WERI-Rb-1 (cell line): ENCODE data around the gene ATAD2B.

Experiments used
- DNase-seq: peaks from one replicate; pipeline ENCODE4 v3.0.0-alpha.2; 2020
- H3K27ac ChIP-seq: fragments of 250-450 bp; sonication (Bioruptor Pico); 2 replicates; pipeline ENCODE4 v1.5.1; 2020; ENCODE audit warnings: mild to moderate bottlenecking, moderate library complexity
- H3K27me3 ChIP-seq: fragments of 250-450 bp; sonication (Bioruptor Pico); 2 replicates; pipeline ENCODE4 v1.5.1; 2021; ENCODE audit warnings: mild to moderate bottlenecking, low read depth, moderate library complexity; ENCODE audit not compliant: insufficient read depth, severe bottlenecking
- H3K36me3 ChIP-seq: fragments of 250-450 bp; sonication (Bioruptor Pico); 2 replicates; pipeline ENCODE4 v1.5.1; 2020; ENCODE audit warnings: mild to moderate bottlenecking, moderate library complexity
- H3K4me3 ChIP-seq: 2 replicates; pipeline ENCODE4 v1.5.1; 2011; ENCODE audit warnings: low read depth, mild to moderate bottlenecking, control low read depth, low read length
- H3K9me3 ChIP-seq: fragments of 250-450 bp; sonication (Bioruptor Pico); 2 replicates; pipeline ENCODE4 v1.5.1; 2021; ENCODE audit warnings: mild to moderate bottlenecking, moderate library complexity; ENCODE audit not compliant: severe bottlenecking
- TF ChIP-seq, protein P1 (sequence below): IDR thresholded peaks from 2 replicates; pipeline ENCODE4 v1.5.1; 2011; ENCODE audit warnings: low read depth, mild to moderate bottlenecking, control low read depth, inconsistent platforms, low read length

The ATAD2B gene

DNA sequence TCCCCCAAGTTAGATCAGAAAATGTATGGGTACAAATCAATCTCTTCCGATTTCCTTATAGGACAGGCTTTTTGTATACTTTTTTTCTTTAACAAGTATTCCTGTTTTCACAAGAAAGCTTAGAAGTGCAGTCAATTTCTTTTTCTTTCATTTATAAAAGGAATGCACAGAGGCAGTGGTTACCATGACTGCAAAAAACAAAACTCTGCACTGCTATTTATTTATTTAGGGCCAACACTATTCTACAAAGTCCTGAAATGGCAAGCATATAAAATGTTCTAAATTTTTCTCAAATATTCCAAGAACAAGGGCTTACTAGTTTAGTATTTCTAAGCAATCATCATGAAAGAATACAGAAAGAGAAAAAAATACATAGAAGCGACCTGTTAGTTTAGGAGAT, 22.2 kb downstream of the ATAD2B start:
- no peaks in the 10 kb centered on the region for H3K36me3 ChIP-seq
- H3K9me3 ChIP-seq, result peaks cover 4% of the 10 kb centered on the region
- no peak overlapping the region for H3K4me3 ChIP-seq
- H3K27me3 ChIP-seq, result no peaks in the 10 kb centered on the region
- TF ChIP-seq, protein P1, sequence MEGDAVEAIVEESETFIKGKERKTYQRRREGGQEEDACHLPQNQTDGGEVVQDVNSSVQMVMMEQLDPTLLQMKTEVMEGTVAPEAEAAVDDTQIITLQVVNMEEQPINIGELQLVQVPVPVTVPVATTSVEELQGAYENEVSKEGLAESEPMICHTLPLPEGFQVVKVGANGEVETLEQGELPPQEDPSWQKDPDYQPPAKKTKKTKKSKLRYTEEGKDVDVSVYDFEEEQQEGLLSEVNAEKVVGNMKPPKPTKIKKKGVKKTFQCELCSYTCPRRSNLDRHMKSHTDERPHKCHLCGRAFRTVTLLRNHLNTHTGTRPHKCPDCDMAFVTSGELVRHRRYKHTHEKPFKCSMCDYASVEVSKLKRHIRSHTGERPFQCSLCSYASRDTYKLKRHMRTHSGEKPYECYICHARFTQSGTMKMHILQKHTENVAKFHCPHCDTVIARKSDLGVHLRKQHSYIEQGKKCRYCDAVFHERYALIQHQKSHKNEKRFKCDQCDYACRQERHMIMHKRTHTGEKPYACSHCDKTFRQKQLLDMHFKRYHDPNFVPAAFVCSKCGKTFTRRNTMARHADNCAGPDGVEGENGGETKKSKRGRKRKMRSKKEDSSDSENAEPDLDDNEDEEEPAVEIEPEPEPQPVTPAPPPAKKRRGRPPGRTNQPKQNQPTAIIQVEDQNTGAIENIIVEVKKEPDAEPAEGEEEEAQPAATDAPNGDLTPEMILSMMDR, result no peak
- no peak overlapping the region for H3K27ac ChIP-seq
- DNase-seq, result no peak

DNA sequence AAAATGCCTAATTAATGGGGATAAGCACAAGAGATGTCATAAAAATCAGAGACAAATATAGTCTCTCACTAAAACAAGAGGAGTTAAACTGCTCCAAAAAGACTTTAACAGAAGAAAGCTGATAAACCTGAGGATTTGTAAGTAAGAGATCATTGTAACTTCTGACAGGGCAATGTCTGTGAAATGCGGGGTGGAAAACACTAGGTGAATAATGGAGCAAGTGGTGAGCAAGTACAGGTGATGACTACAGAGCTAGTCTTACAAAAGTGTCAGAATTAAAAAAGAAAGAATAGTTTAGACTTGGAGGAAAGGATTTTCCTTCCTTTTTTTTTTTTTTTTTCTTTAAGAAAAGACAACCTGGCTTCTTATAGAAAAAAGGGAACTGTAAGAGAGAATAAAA, 22.7 kb downstream of the ATAD2B start:
- H3K27ac ChIP-seq, result no peak overlapping the region
- H3K9me3 ChIP-seq, result peaks cover 4% of the 10 kb centered on the region
- no peak overlapping the region for H3K4me3 ChIP-seq
- H3K27me3 ChIP-seq, result no peaks in the 10 kb centered on the region
- TF ChIP-seq, protein P1, result no peak
- no peak for DNase-seq
- no peaks in the 10 kb centered on the region for H3K36me3 ChIP-seq

DNA sequence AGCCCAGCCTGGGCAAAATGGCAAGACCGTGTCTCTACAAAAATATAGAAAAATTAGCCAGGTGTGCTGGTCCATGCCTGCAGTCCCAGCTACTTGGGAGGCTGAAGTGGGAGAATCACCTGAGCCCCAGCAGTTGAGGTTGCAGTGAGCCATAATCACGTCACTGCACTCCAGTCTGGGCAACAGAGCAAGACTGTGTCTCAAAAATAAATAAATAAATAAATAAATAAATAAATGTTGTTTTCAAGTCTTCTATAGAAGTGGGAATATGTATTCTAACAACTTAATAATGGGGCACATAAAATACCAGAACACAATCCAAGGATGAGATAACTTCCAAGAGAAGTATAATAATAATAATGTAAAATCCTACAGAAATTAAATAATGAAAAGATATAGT, 23.9 kb downstream of the ATAD2B start:
- H3K9me3 ChIP-seq, result peaks cover 5% of the 10 kb centered on the region
- H3K27ac ChIP-seq, result no peak overlapping the region
- H3K36me3 ChIP-seq, result no peaks in the 10 kb centered on the region
- DNase-seq, result no peak
- no peaks in the 10 kb centered on the region for H3K27me3 ChIP-seq
- TF ChIP-seq, protein P1, result no peak
- no peak overlapping the region for H3K4me3 ChIP-seq

DNA sequence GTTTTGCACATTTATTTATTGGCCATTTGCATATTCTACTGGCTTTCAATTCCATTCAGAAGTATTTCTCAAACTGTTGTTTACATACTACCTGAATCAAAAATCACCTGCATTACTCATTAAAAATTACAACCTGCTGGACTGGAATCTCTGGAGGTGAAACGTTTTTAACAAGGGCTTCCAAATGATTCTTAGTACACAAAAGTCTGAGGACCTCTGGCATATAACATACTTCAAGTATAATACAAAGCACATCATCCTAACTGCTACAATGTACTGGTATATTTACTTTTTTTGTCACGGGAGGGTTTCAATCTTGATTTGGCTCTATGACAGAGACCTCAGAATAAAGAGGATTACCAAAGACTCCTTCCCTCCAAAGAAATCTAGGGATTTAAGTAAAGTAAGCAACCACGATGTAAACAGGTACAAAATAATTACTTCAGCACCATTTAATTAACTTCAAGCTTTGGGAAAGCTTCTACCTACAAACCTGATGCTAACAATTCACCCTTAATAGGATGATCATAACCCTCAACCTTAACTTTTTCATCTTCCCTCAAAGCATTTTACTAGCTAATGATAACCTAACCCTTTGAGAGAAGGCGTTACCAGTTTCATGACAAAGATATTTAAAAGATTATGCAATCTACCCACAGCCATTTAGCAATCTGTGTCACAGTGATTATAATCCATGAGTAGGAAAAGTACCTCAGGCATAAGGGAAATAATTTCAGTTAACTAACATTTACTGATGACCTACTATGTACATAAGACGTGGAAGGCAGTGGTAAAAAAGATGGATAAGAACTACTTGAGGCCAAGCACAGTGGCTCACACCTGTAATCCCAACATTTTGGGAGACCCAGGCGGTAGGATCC, 24.7 kb downstream of the ATAD2B start:
- H3K9me3 ChIP-seq, result peaks cover 3% of the 10 kb centered on the region
- TF ChIP-seq, protein P1, result no peak
- no peak for DNase-seq
- H3K27me3 ChIP-seq, result no peaks in the 10 kb centered on the region
- H3K36me3 ChIP-seq, result no peaks in the 10 kb centered on the region
- H3K27ac ChIP-seq, result no peak overlapping the region
- H3K4me3 ChIP-seq, result no peak overlapping the region

DNA sequence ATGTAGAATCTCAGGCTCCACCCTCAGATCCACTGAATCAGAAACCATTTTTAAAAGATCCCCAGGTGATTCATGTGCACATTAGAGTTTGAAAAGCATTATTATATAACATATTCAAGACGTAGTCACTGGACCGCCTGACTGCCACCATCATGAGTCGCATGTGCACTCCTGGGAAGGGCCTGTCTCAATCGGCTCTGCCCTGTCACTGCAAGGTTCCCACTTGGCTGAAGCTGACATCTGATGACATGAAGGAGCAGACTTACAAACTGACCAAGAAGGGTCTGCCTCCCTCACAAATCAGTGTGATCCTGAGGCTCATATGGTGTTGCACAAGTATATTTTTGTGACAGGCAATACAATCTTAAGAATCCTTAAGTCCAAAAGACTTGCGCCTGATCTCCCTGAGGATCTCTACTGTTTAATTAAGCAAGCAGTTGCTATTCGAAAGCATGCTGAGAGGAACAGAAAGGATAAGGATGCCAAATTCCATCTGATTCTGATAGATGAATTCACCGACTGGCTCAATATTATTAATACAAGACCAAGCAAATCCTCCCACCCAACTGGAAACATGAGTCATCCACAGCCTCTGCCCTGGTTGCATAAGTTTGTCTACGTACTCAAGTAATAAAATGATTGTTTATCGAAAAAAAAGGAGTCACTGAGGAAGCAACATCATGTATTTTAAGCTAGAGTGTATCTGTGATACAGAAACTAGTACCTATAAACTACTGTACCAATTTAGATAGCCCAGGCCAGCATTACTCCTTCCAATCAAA, 26.2 kb downstream of the ATAD2B start:
- TF ChIP-seq, protein P1, result no peak
- no peak for DNase-seq
- Histone ChIP-seq H3K27ac (no peak overlapping the region; the same call in 1 of the 2 replicates), H3K27me3 (no peaks in the 10 kb centered on the region), H3K36me3 (no peaks in the 10 kb centered on the region), H3K9me3 (peaks cover 3% of the 10 kb centered on the region), H3K4me3 (no peak overlapping the region)
